NCI-H82 (cell line): Measurements from ENCODE around the gene MXRA5.
"Not testable (repeated sequence)": the region's sequence is repeated elsewhere in the genome, so short reads cannot be mapped to it uniquely, and the experiment has no call there.

Source experiments
- DNase-seq: peaks from one replicate; lab custom pipeline; 2025; lab: John Stamatoyannopoulos, UW

MXRA5 gene, protein sequence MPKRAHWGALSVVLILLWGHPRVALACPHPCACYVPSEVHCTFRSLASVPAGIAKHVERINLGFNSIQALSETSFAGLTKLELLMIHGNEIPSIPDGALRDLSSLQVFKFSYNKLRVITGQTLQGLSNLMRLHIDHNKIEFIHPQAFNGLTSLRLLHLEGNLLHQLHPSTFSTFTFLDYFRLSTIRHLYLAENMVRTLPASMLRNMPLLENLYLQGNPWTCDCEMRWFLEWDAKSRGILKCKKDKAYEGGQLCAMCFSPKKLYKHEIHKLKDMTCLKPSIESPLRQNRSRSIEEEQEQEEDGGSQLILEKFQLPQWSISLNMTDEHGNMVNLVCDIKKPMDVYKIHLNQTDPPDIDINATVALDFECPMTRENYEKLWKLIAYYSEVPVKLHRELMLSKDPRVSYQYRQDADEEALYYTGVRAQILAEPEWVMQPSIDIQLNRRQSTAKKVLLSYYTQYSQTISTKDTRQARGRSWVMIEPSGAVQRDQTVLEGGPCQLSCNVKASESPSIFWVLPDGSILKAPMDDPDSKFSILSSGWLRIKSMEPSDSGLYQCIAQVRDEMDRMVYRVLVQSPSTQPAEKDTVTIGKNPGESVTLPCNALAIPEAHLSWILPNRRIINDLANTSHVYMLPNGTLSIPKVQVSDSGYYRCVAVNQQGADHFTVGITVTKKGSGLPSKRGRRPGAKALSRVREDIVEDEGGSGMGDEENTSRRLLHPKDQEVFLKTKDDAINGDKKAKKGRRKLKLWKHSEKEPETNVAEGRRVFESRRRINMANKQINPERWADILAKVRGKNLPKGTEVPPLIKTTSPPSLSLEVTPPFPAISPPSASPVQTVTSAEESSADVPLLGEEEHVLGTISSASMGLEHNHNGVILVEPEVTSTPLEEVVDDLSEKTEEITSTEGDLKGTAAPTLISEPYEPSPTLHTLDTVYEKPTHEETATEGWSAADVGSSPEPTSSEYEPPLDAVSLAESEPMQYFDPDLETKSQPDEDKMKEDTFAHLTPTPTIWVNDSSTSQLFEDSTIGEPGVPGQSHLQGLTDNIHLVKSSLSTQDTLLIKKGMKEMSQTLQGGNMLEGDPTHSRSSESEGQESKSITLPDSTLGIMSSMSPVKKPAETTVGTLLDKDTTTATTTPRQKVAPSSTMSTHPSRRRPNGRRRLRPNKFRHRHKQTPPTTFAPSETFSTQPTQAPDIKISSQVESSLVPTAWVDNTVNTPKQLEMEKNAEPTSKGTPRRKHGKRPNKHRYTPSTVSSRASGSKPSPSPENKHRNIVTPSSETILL (N-terminal part only)

DNA sequence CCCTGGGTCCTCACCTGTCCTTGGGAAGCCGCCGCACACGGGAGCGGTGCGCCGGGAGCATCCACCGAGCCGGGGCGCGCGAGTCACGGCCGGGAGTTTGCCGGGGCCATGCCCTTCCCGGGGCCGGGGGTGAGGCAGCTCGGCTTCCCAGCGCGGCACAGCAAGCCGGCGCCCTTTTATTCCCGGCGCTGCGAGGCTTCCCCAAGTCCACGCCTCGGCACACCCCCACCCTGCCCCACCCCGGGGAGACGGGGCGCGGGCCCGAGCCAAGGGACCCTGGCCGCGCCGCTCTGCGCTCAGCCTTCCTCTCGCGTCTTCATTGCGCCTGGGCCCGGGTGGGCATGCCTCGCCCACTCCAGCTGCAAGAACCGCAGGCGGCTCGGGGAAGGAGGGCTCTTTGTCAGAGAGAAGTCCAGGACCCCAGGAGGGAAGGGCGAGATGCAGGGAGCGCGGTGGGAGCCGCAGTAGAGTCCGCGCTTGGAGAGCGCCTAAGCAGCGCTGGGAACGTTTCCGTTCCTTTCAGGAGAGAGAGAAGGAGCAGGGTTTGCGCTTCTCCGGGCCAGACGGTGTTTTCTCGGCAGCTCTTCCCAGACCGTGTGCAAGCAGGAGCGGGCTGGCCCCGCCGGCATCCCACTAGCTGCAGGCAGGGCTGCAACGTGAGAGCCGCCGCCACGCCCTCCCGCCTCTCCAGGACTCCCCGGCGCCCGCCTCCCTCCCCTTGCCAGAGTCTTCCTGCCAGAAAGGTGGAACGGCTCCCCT lies at the start of gene MXRA5:
Gene MXRA5 (minus strand): TSS at position 152 of the 759 bp plus-strand sequence. CDS start 2,819 bp downstream, outside the sequence.
- no peak for DNase-seq

DNA sequence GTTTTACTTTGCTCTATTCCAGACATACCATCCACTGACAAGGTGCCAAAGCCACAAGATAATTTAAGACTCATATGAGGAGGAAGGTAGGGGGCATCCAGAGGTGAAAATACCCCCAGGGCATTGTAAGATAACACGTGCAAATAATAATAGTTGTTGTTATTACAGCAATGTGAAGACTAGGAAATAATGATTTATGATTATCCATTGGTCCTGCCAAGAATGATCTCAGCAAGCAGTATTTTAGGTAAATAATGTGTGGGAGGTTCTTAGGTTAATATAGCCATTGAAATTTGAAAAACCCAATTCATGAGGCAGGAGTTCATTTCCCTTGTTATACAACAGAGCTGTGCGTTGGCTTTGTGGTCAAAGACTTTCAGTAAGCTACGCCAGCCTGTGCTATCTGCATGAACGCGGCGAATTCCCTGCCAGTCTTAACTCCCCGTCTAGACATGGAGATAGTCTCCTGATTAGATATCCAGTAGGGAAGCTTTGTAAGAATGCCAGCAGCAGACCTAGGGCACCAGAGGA lies 47.2 kb upstream of the MXRA5 start:
- DNase-seq = no peak

DNA sequence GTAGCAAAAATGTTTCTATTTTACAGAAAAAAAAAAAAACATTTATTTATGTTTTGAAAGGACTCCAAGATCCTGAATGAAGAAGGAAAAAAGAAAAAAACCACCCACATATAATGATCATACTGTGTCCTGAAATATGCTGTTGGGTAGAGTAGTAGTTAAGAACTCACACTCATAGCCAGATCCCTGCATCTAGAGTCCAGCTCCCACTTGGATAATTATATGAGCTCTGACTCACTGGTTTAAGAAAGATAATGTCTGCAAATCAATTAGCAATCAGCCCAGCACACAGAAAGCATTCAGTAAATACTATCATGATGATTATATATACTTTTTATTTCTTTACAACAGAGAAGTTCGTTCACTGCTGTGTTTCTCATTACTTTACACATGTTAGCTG lies 46.7 kb upstream of the MXRA5 start:
- no peak for DNase-seq

- no peak for DNase-seq
Measured at GRCh38 chrX:3388457-3388856, 42.0 kb upstream of the MXRA5 start.

DNA sequence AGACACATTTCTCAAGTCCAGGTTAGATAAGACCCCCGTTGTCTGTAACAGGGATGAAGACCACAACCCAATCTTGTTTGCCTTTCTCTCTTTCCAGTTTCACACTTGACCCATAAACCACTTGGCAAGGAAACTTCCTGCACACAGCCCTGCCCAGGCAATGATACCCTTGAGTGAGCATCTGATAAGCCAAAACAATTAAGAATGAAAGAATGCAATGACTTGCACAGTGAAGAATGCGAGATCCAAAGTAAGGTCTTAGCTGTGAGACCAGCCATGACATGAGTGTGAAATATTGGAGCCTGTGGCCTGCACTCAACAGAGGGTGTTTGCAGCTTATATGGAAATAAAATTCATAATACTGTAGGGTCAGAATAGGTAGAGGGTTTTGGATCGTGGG lies 37.9 kb upstream of the MXRA5 start:
- DNase-seq = no peak

DNA sequence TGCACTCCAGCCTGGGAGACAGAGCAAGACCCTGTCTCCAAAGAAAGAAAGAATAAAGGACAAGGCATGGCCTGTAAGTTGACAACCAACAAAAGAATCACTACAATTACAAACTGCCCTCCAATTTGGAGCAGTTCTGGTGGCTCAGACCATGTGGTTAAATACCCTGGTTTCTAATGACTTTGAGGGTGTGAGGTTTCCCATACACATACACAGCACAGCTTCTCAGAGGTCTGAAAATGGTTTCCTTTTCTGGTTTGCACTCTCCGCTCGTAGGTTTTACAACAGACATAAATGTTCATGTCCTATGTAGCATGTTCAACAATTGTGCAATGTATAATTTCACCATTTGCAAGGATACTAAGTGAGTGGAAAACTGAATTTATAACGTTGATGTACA lies 34.2 kb upstream of the MXRA5 start:
- DNase-seq = no peak

- no peak for DNase-seq
Measured at GRCh38 chrX:3379111-3379510, 32.7 kb upstream of the MXRA5 start.

GRCh38 chrX:3378156-3378555 lies 31.7 kb upstream of the MXRA5 start:
- no peak for DNase-seq

- no peak for DNase-seq
Measured at GRCh38 chrX:3377560-3377959, 31.1 kb upstream of the MXRA5 start.

- DNase-seq = not testable (repeated sequence)
Measured at GRCh38 chrX:3375878-3376508, 29.5 kb upstream of the MXRA5 start.

DNA sequence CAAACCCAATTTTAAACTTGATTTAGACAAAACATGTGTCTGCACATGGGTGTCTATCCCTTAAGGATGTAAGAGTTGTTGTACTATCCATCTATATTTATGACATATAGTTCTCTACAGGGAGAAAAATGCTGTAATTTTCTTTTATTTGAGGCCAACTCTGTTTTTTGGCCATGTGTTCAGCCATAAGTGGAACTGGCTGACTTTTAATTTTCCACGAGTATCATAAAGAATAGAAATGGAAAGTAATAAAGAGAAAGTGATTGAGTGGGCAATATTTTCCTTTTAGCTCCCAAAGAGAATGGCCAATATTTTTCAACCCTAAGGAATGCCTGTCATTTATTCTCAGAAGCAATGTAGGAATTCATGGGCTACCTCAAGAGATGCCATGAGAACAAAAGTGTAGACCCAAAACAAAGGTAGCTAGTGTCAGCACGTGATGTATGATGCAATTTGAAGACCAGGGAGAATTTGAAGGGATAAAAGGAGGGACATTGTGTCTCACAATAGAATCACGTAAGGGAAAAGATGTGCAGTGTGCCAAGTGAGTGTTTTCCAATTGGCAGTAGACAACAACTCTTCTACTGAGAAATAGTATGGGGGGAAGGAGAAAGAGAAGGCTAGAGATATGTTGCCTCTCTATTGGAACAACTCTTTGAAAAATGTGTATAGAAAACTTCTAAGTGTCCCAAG lies 27.8 kb upstream of the MXRA5 start:
- no peak for DNase-seq

GRCh38 chrX:3371163-3371562 lies 24.7 kb upstream of the MXRA5 start:
- DNase-seq = no peak

DNA sequence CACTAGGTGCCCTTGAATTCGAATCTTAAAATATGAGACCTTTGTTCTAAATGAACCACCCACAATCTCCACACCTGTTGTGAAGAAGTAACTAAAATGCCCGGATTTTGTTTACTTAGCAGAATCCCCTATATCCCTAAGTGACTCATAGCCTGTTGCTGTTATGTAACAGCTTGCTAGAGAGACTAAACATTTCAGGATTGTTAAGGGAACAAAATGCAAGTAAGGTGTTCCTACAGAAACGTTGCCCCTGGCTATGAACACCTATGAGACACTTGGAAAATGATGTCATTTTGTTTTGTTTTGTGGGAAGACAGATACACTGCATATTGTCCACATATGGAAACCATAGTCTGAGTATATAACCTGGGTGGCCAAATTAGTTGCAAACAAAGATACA lies 24.2 kb upstream of the MXRA5 start:
- no peak for DNase-seq

DNA sequence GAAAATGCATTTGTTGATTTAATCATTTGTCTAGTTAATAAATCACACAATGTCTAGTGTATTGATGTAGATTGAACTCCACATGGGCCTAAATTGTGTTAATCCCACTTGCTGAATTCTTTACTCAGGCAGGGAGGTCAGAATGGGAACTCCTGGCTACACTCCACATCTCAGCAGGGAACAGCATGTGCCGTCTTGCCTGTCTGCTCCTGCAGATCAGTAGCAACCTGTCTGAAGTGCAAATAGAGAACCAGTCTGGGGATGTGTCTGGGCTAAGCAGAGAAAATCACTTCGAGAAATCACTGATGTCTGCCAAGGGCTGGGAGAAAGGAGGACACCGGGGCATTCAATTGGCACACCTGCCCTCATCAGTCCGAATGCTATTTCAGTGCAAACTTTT lies 16.5 kb upstream of the MXRA5 start:
- DNase-seq = no peak

- DNase-seq = no peak
Measured at GRCh38 chrX:3360881-3361280, 14.4 kb upstream of the MXRA5 start.

- DNase-seq = not testable (repeated sequence)
Measured at GRCh38 chrX:3352741-3353140, 6.3 kb upstream of the MXRA5 start.

GRCh38 chrX:3351276-3351675 lies 4.8 kb upstream of the MXRA5 start:
- DNase-seq = no peak

DNA sequence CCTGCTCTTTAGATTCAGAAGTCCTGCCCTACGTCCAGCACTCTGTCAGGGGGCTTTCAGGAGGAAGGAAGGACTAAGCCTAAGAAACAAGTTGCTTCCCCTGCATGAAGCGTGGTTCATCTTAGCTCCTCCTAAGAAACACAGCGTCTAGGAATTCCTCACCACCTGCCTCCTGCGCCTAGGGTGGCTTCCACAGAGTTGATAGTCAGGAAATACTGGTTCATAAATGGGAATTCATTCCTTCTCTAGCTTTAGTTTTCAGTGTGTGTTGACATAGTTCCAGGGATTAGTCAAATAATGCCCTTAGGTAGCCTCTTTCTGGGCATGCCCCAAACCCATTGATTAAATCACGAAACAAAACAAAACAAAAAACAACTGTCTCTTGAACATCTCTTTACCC lies 1.7 kb upstream of the MXRA5 start:
- DNase-seq = no peak

- DNase-seq = no peak
Measured at GRCh38 chrX:3345281-3346191, 916 bp downstream of the MXRA5 start.
